Upper lobe of right lung (tissue), 1 donor: ENCODE results near the gene HASPIN. TPM values are rescaled to one million over a fixed set of nuclear protein-coding genes. Genes with fewer than 3 reads are reported as not detected.

Source experiments
- ATAC-seq: fragments of 200-7000 bp; cut with Tn5 transposase; one replicate; pipeline ENCODE4 v1.9.1; 2020; ENCODE audit warnings: mild to moderate bottlenecking, moderate library complexity
- DNase-seq: peaks from one replicate; pipeline ENCODE4 v3.0.0-alpha.2; 2020
- H3K27ac ChIP-seq: fragments of 200-600 bp; one replicate; pipeline ENCODE4 v1.8.0; 2022
- H3K27me3 ChIP-seq: fragments of 200-600 bp; one replicate; pipeline ENCODE4 v1.8.0; 2022; ENCODE audit warnings: mild to moderate bottlenecking
- H3K36me3 ChIP-seq: fragments of 200-600 bp; one replicate; pipeline ENCODE4 v1.8.0; 2022
- H3K4me1 ChIP-seq: fragments of 200-600 bp; one replicate; pipeline ENCODE4 v1.8.0; 2022
- H3K4me3 ChIP-seq: fragments of 200-600 bp; one replicate; pipeline ENCODE4 v1.8.0; 2022; ENCODE audit warnings: mild to moderate bottlenecking
- H3K9me3 ChIP-seq: fragments of 200-600 bp; one replicate; pipeline ENCODE4 v1.8.0; 2022
- CTCF ChIP-seq: fragments of 200-600 bp; IDR thresholded peaks from one replicate; pipeline ENCODE4 v1.8.0; 2022; ENCODE audit warnings: antibody characterized with exemption
- intact Hi-C: fragments of 100-400 bp; cut with DNase I; formaldehyde crosslinking; loops from one replicate; pipeline ENCODE4 v1.11.0; 2022
- total RNA-seq: library from RNA; stranded (reverse); fragmentation: NEBNext Ultra II Directional; extraction: Animal tissue kit (Norgen Biotek cat#: 25700); gene quantifications from one replicate; pipeline ENCODE4 v1.2.1, GENCODE V29; 2021
- donor health status: DM: no; HTN: yes; CAD: no; lungs with severe emphysema.

HASPIN gene
- total RNA-seq, 1 donor from 2014 or later, result 0.41 TPM

- Histone ChIP-seq H3K27ac (no peak overlapping the region), H3K27me3 (no peaks in the 10 kb centered on the region), H3K36me3 (no peaks in the 10 kb centered on the region), H3K4me3 (no peak overlapping the region), H3K4me1 (no peaks in the 10 kb centered on the region), H3K9me3 (no peaks in the 10 kb centered on the region)
- intact Hi-C loops, result no loop called here
- no peak for ATAC-seq
- no peak for TF ChIP-seq CTCF
- DNase-seq, result no peak
Measured at GRCh38 chr17:3766779-3767178, 43.1 kb downstream of the HASPIN start.

- Histone ChIP-seq H3K4me1 (no peaks in the 10 kb centered on the region), H3K27me3 (no peaks in the 10 kb centered on the region), H3K36me3 (no peaks in the 10 kb centered on the region), H3K4me3 (no peak overlapping the region), H3K9me3 (no peaks in the 10 kb centered on the region), H3K27ac (no peak overlapping the region)
- DNase-seq (no peak), ATAC-seq (no peak)
- no peak for TF ChIP-seq CTCF
- intact Hi-C loops, result no loop called here
Measured at GRCh38 chr17:3768341-3768740, 44.6 kb downstream of the HASPIN start.

GRCh38 chr17:3768769-3769168, 45.1 kb downstream of the HASPIN start:
- DNase-seq, result no peak

GRCh38 chr17:3770466-3770865, 46.8 kb downstream of the HASPIN start:
- no peak overlapping the region for H3K27ac ChIP-seq

More at GRCh38 chr17:3768769-3769168, 45.1 kb downstream of the HASPIN start:
- intact Hi-C loops, result no loop called here
- Histone ChIP-seq H3K27ac (no peak overlapping the region), H3K9me3 (no peaks in the 10 kb centered on the region), H3K4me3 (no peak overlapping the region), H3K36me3 (no peaks in the 10 kb centered on the region), H3K27me3 (no peaks in the 10 kb centered on the region), H3K4me1 (no peaks in the 10 kb centered on the region)
- no peak for TF ChIP-seq CTCF
- ATAC-seq, result no peak

GRCh38 chr17:3771140-3771539, 47.4 kb downstream of the HASPIN start:
- intact Hi-C loops, result no loop called here
- no peak for TF ChIP-seq CTCF
- ATAC-seq, result no peak

More at GRCh38 chr17:3770466-3770865, 46.8 kb downstream of the HASPIN start:
- H3K27me3 ChIP-seq, result no peaks in the 10 kb centered on the region
- H3K4me1 ChIP-seq, result no peaks in the 10 kb centered on the region
- no peaks in the 10 kb centered on the region for H3K9me3 ChIP-seq
- DNase-seq (no peak), ATAC-seq (peak; percentile 52)
- no peaks in the 10 kb centered on the region for H3K36me3 ChIP-seq
- no peak for TF ChIP-seq CTCF
- H3K4me3 ChIP-seq, result no peak overlapping the region
- intact Hi-C loops, result no loop called here

GRCh38 chr17:3772764-3773163, 49.1 kb downstream of the HASPIN start:
- TF ChIP-seq CTCF, result no peak
- no peaks in the 10 kb centered on the region for H3K9me3 ChIP-seq
- H3K27ac ChIP-seq, result no peak overlapping the region
- no peak overlapping the region for H3K4me3 ChIP-seq
- ATAC-seq (no peak), DNase-seq (no peak)
- H3K27me3 ChIP-seq, result no peaks in the 10 kb centered on the region
- H3K36me3 ChIP-seq, result no peaks in the 10 kb centered on the region
- no peaks in the 10 kb centered on the region for H3K4me1 ChIP-seq
- intact Hi-C loops, result no loop called here

More at GRCh38 chr17:3771140-3771539, 47.4 kb downstream of the HASPIN start:
- Histone ChIP-seq H3K27me3 (no peaks in the 10 kb centered on the region), H3K27ac (no peak overlapping the region), H3K36me3 (no peaks in the 10 kb centered on the region), H3K4me3 (no peak overlapping the region), H3K9me3 (no peaks in the 10 kb centered on the region), H3K4me1 (no peaks in the 10 kb centered on the region)
- no peak for DNase-seq
